HepG2 (cell line): ENCODE data around the gene GALR2. TPM values are rescaled to one million over a fixed set of nuclear protein-coding genes. Genes with fewer than 3 reads are reported as not detected.

Experiments
- ADNP ChIP-seq: sonication (generic); formaldehyde crosslinking; IDR thresholded peaks from 2 replicates; pipeline ENCODE4 v1.4.0; 2020; ENCODE audit warnings: missing genetic modification reagents
- BRD4 ChIP-seq: sonication (generic); formaldehyde crosslinking; IDR thresholded peaks from 2 replicates; pipeline ENCODE4 v1.4.0; 2020; ENCODE audit warnings: missing genetic modification reagents
- CBX1 ChIP-seq: IDR thresholded peaks from one replicate; pipeline ENCODE4 v1.6.1; 2016; ENCODE audit warnings: antibody characterized with exemption, low read depth
- HMGXB3 ChIP-seq: sonication (generic); formaldehyde crosslinking; IDR thresholded peaks from 2 replicates; pipeline ENCODE4 v1.4.0; 2020; ENCODE audit warnings: missing genetic modification reagents, borderline replicate concordance
- HNF1A ChIP-seq, 2 experiments: sonication (generic) in 1 of 2; formaldehyde crosslinking in 1 of 2; IDR thresholded peaks; 2 replicates each; pipeline versions ENCODE4 v1.4.0 to v1.6.1; 2016 to 2020; ENCODE audit warnings: borderline replicate concordance in 1 of 2, low read depth in 1 of 2, mild to moderate bottlenecking in 1 of 2, missing genetic modification reagents in 1 of 2
- PAX8 ChIP-seq: sonication (generic); formaldehyde crosslinking; IDR thresholded peaks from 2 replicates; pipeline ENCODE4 v1.8.0; 2022; ENCODE audit warnings: mild to moderate bottlenecking, missing genetic modification reagents, borderline replicate concordance
- PAXIP1 ChIP-seq: sonication (generic); formaldehyde crosslinking; conservative IDR thresholded peaks from 2 replicates; pipeline ENCODE4 v1.4.0; 2020; ENCODE audit warnings: mild to moderate bottlenecking, missing genetic modification reagents, moderate library complexity
- RERE ChIP-seq: IDR thresholded peaks from 2 replicates; pipeline ENCODE4 v1.6.1; 2016; ENCODE audit warnings: low read depth, missing genetic modification reagents, missing compliant biosample characterization
- SMC3 ChIP-seq: IDR thresholded peaks from 2 replicates; pipeline ENCODE4 v1.6.1; 2011; ENCODE audit warnings: low read length, improper control_type of control experiment
- ZSCAN9 ChIP-seq: IDR thresholded peaks from 2 replicates; pipeline ENCODE4 v1.6.1; 2016; ENCODE audit warnings: borderline replicate concordance
- polyA plus RNA-seq, 8 experiments: library from polyadenylated mRNA; depleted of rRNA in 3 of 8; stranded (reverse) in 7 of 8; unstranded in 1 of 8; fragments of >200 nt; fragmentation: Illumina TruSeq in 4 of 8; extraction: Trizol in 4 of 8; gene quantifications; 2 replicates each; pipeline versions ENCODE4 v1.2.1 to v1.2.3, GENCODE V29; 2011 to 2016; ENCODE audit warnings: low read depth in 4 of 8, missing spikeins in 1 of 8, mixed read lengths in 1 of 8; ENCODE audit not compliant: insufficient read depth in 1 of 8
- total RNA-seq, 5 experiments: library from RNA; depleted of rRNA; stranded (reverse); fragments of >200 nt; fragmentation: Illumina TruSeq; extraction: Trizol; gene quantifications; 2 replicates each; pipeline ENCODE4 v1.2.3, GENCODE V29; 2016; ENCODE audit warnings: low read depth in 1 of 5

The GALR2 gene
- total and polyA plus RNA-seq, 2 of the 13 experiments (the other 11 are each of a cell fraction or from before 2014, with no cell fraction given), result 0.48 to 0.58 TPM

- TF ChIP-seq CBX1, result no peak
- peak; percentile 56; the same call in 1 of the 2 replicates for TF ChIP-seq HMGXB3
- peak; percentile 67; the same call in 1 of the 2 replicates for TF ChIP-seq ZSCAN9 (CRISPR knock-in tag)
- no peak for TF ChIP-seq BRD4 (CRISPR knock-in tag)
- TF ChIP-seq PAXIP1 (CRISPR knock-in tag), result peak; percentile 27; the same call in 1 of the 2 replicates
- no peak for TF ChIP-seq RERE (CRISPR knock-in tag)
- TF ChIP-seq PAX8 (CRISPR knock-in tag), result no peak
- no peak for TF ChIP-seq HNF1A (IDR thresholded peaks at IDR 0.05; ENCODE audit: low read depth)
- TF ChIP-seq HNF1A (CRISPR knock-in tag; IDR thresholded peaks at IDR 0.05; ENCODE audit: borderline replicate concordance), result no peak
- no peak for TF ChIP-seq SMC3
- TF ChIP-seq ADNP (CRISPR knock-in tag), result 0 out of 2 replicates have a peak, but pooled peaks have one; percentile 9
Measured at GRCh38 chr17:76027159-76027839, 47.3 kb upstream of the GALR2 start, which contains the start of gene EVPL (continued).
